HepG2 (cell line): ENCODE results near the gene CX3CR1. TPM values are rescaled to one million over a fixed set of nuclear protein-coding genes. Genes with fewer than 3 reads are reported as not detected.

Experiments
- ATAC-seq: fragments of 200-7000 bp; cut with Tn5 transposase; 3 replicates; pipeline ENCODE4 v1.9.1; 2020; ENCODE audit warnings: mild to moderate bottlenecking, moderate library complexity
- BruUV-seq: library from RNA; stranded (reverse); fragments of 400-500 nt; replicated peaks from 2 replicates; lab custom pipeline; 2021; lab: Mats Ljungman, UMichigan
- CTCF ChIA-PET: fragments of 300-600 bp; formaldehyde crosslinking; extraction: SDS; loops from one replicate; lab custom pipeline; 2021; ENCODE audit warnings: low total read pairs, inconsistent platforms, low intra/inter-chr PET ratio; lab: Yijun Ruan, JAX
- POLR2A ChIA-PET: fragments of 350-600 bp; sonication (Branson Sonifier 250); formaldehyde crosslinking; loops from one replicate; lab custom pipeline; 2020; ENCODE audit warnings: antibody characterized with exemption, inconsistent platforms; lab: Yijun Ruan, JAX
- DNase-seq: peaks from one replicate; pipeline ENCODE4 v3.0.0-alpha.2; 2015; ENCODE audit warnings: low spot score
- FAIRE-seq: peaks from 3 replicates; lab custom pipeline; 2011; peaks lifted over from hg19 to GRCh38; lab: Jason Lieb, UNC
- H2AFZ ChIP-seq: one replicate; pipeline ENCODE4 v1.6.1; 2011; ENCODE audit warnings: low read length, inconsistent platforms
- H3K27ac ChIP-seq: fragments of 300-600 bp; 3 replicates; pipeline ENCODE4 v1.8.0; 2011; ENCODE audit warnings: mixed run types, mild to moderate bottlenecking, mixed read lengths, low read length, inconsistent platforms; ENCODE audit not compliant: insufficient read depth; ENCODE audit errors: extremely low read length
- H3K27me3 ChIP-seq, 2 experiments: fragments of 200-600 bp in 1 of 2; 2 replicates in 1 of 2; 3 replicates in 1 of 2; pipeline versions ENCODE4 v1.6.0 to v1.8.0; 2011; ENCODE audit warnings: low read length in 2 of 2, mild to moderate bottlenecking in 2 of 2, moderate library complexity in 2 of 2, inconsistent platforms in 1 of 2; ENCODE audit not compliant: insufficient read depth in 2 of 2, control insufficient read depth in 1 of 2
- H3K36me3 ChIP-seq, 2 experiments: fragments of 200-600 bp in 1 of 2; replicated peaks in 1 of 2; 2 replicates in 1 of 2; 3 replicates in 1 of 2; pipeline versions ENCODE4 v1.5.1 to v1.8.0; 2011; ENCODE audit warnings: low read length in 2 of 2, inconsistent platforms in 1 of 2; ENCODE audit not compliant: insufficient read depth in 2 of 2, control insufficient read depth in 1 of 2
- H3K4me1 ChIP-seq: 2 replicates; pipeline ENCODE4 v1.5.1; 2012; ENCODE audit warnings: low read length, inconsistent platforms; ENCODE audit not compliant: insufficient read depth
- H3K4me2 ChIP-seq: 2 replicates; pipeline ENCODE4 v1.6.0; 2011; ENCODE audit warnings: low read depth, low read length, inconsistent platforms
- H3K4me3 ChIP-seq, 3 experiments: fragments of 200-600 bp in 1 of 3; sonication (generic), shearing (Covaris generic) in 1 of 3; replicated peaks in 1 of 3; 2 replicates each; pipeline ENCODE4 v1.5.1; 2011 to 2016; ENCODE audit warnings: low read length in 3 of 3, inconsistent platforms in 2 of 3, low read depth in 2 of 3, mild to moderate bottlenecking in 2 of 3, control low read depth in 1 of 3, mixed read lengths in 1 of 3; ENCODE audit not compliant: insufficient read depth in 1 of 3
- H3K79me2 ChIP-seq: one replicate; pipeline ENCODE4 v1.6.1; 2011; ENCODE audit warnings: low read length, inconsistent platforms; ENCODE audit not compliant: insufficient read depth
- H3K9ac ChIP-seq: 2 replicates; pipeline ENCODE4 v1.6.0; 2011; ENCODE audit warnings: mild to moderate bottlenecking, low read depth, low read length, inconsistent platforms; ENCODE audit not compliant: insufficient read depth
- H3K9me3 ChIP-seq: 2 replicates; pipeline ENCODE4 v1.5.1; 2012; ENCODE audit warnings: mild to moderate bottlenecking, low read length
- H4K20me1 ChIP-seq: 2 replicates; pipeline ENCODE4 v1.6.0; 2011; ENCODE audit warnings: inconsistent platforms, mild to moderate bottlenecking, low read length, moderate library complexity; ENCODE audit not compliant: insufficient read depth
- CENPT ChIP-seq: sonication (generic); formaldehyde crosslinking; IDR thresholded peaks from 2 replicates; pipeline ENCODE4 v1.8.0; 2022; ENCODE audit warnings: low read depth, mild to moderate bottlenecking, moderate library complexity, missing genetic modification reagents
- FOXA1 ChIP-seq, 2 experiments: fragments of 450-650 bp in 1 of 2; sonication (generic) in 1 of 2; formaldehyde crosslinking in 1 of 2; IDR thresholded peaks; 2 replicates each; pipeline versions ENCODE4 v1.4.0 to v1.6.1; 2016 to 2020; ENCODE audit warnings: missing genetic modification reagents in 1 of 2
- HDAC1 ChIP-seq: sonication (generic); formaldehyde crosslinking; IDR thresholded peaks from 2 replicates; pipeline ENCODE4 v1.5.1; 2020; ENCODE audit warnings: mild to moderate bottlenecking, missing genetic modification reagents
- HNRNPK ChIP-seq: fragments of 200-400 bp; formaldehyde crosslinking; IDR thresholded peaks from 2 replicates; pipeline ENCODE4 v1.6.1; 2018; ENCODE audit warnings: low read length, low read depth, moderate library complexity, mild to moderate bottlenecking; ENCODE audit not compliant: poor library complexity, severe bottlenecking
- MBD4 ChIP-seq: IDR thresholded peaks from 2 replicates; pipeline ENCODE4 v1.6.1; 2012; ENCODE audit warnings: low read length, inconsistent platforms, borderline replicate concordance
- PRDM15 ChIP-seq: sonication (generic); formaldehyde crosslinking; IDR thresholded peaks from 2 replicates; pipeline ENCODE4 v1.4.0; 2020; ENCODE audit warnings: missing genetic modification reagents
- RBM39 ChIP-seq: fragments of 200-400 bp; formaldehyde crosslinking; IDR thresholded peaks from one replicate; pipeline ENCODE4 v1.6.1; 2018; ENCODE audit warnings: antibody characterized with exemption, mild to moderate bottlenecking, low read depth, low read length; ENCODE audit not compliant: poor library complexity, severe bottlenecking
- SRF ChIP-seq: IDR thresholded peaks from 2 replicates; pipeline ENCODE4 v1.6.1; 2011; ENCODE audit warnings: mild to moderate bottlenecking, low read depth, low read length, moderate library complexity
- STAT5B ChIP-seq: sonication (generic); formaldehyde crosslinking; IDR thresholded peaks from 2 replicates; pipeline ENCODE4 v1.4.0; 2020; ENCODE audit warnings: missing genetic modification reagents
- ZGPAT ChIP-seq: IDR thresholded peaks from 2 replicates; pipeline ENCODE4 v1.6.1; 2016; ENCODE audit warnings: mild to moderate bottlenecking
- ZNF18 ChIP-seq: sonication (generic); formaldehyde crosslinking; IDR thresholded peaks from 2 replicates; pipeline ENCODE4 v1.8.0; 2022; ENCODE audit warnings: mild to moderate bottlenecking, missing genetic modification reagents; ENCODE audit not compliant: insufficient replicate concordance
- ZNF564 ChIP-seq: sonication (generic); formaldehyde crosslinking; IDR thresholded peaks from 2 replicates; pipeline ENCODE4 v1.8.1; 2023; ENCODE audit warnings: mild to moderate bottlenecking, missing genetic modification reagents
- ZNF749 ChIP-seq: sonication (generic); formaldehyde crosslinking; IDR thresholded peaks from 2 replicates; pipeline ENCODE4 v1.8.0; 2022; ENCODE audit warnings: mild to moderate bottlenecking, missing genetic modification reagents, moderate library complexity, borderline replicate concordance
- ZNF761 ChIP-seq: sonication (generic); formaldehyde crosslinking; conservative IDR thresholded peaks from 2 replicates; pipeline ENCODE4 v1.4.0; 2020; ENCODE audit warnings: mild to moderate bottlenecking, missing genetic modification reagents
- WGBS: methylation state at CpG from one replicate; pipeline ENCODE4 v1.1.6; 2017; ENCODE audit warnings: low lambda C conversion rate; 5-methylcytosine and 5-hydroxymethylcytosine counted together
- in situ Hi-C: cut with HindIII; loops from 2 replicates; pipeline ENCODE4 v1.10.0; 2017; ENCODE audit warnings: low pct_unique_long_range_greater_than_20kb; ENCODE audit not compliant: extremely low pct_ligation_motif_present
- intact Hi-C: fragments of 100-400 bp; cut with micrococcal nuclease; formaldehyde crosslinking; loops from one replicate; pipeline ENCODE4 v1.10.0; 2022; ENCODE audit not compliant: unreplicated experiment
- polyA plus RNA-seq, 8 experiments: library from polyadenylated mRNA; depleted of rRNA in 3 of 8; stranded (reverse) in 7 of 8; unstranded in 1 of 8; fragments of >200 nt; fragmentation: Illumina TruSeq in 4 of 8; extraction: Trizol in 4 of 8; gene quantifications; 2 replicates each; pipeline versions ENCODE4 v1.2.1 to v1.2.3, GENCODE V29; 2011 to 2016; ENCODE audit warnings: low read depth in 4 of 8, missing spikeins in 1 of 8, mixed read lengths in 1 of 8; ENCODE audit not compliant: insufficient read depth in 1 of 8
- total RNA-seq, 5 experiments: library from RNA; depleted of rRNA; stranded (reverse); fragments of >200 nt; fragmentation: Illumina TruSeq; extraction: Trizol; gene quantifications; 2 replicates each; pipeline ENCODE4 v1.2.3, GENCODE V29; 2016; ENCODE audit warnings: low read depth in 1 of 5

Gene CX3CR1
- total and polyA plus RNA-seq, 2 of the 13 experiments (the other 11 are each of a cell fraction or from before 2014, with no cell fraction given), result not detected

- no peak overlapping the region for H3K9ac ChIP-seq
- intact Hi-C loops (no loop called here), in situ Hi-C loops (no loop called here)
- TF ChIP-seq ZNF18 (CRISPR knock-in tag) (no peak), ZGPAT (CRISPR knock-in tag) (no peak), PRDM15 (CRISPR knock-in tag) (no peak), HDAC1 (CRISPR knock-in tag) (no peak), ZNF749 (CRISPR knock-in tag) (no peak), RBM39 (no peak), ZNF761 (no peak), FOXA1 (IDR thresholded peaks at IDR 0.05) (no peak), FOXA1 (CRISPR knock-in tag; IDR thresholded peaks at IDR 0.05) (no peak), MBD4 (no peak), SRF (no peak), CENPT (CRISPR knock-in tag) (no peak), HNRNPK (no peak), ZNF564 (no peak), STAT5B (CRISPR knock-in tag) (no peak)
- H2AFZ ChIP-seq, result no peak overlapping the region
- no peaks in the 10 kb centered on the region for H3K9me3 ChIP-seq
- DNase-seq, result no peak
- BruUV-seq, result no TSS peak
- ATAC-seq, result no peak
- ChIA-PET CTCF (no interaction called here), POLR2A (no interaction called here)
- no peak overlapping the region for H3K4me2 ChIP-seq
- no peaks in the 10 kb centered on the region for H4K20me1 ChIP-seq
- no peak overlapping the region for H3K27ac ChIP-seq
- H3K36me3 ChIP-seq, result no peaks in the 10 kb centered on the region
- FAIRE-seq, result no peak
- WGBS, result 9% methylated on average over 8 of the region's 8 CpGs
- H3K79me2 ChIP-seq, result no peaks in the 10 kb centered on the region
- no peaks in the 10 kb centered on the region for H3K4me1 ChIP-seq
- H3K27me3 ChIP-seq, result peaks cover 4 to 41% of the 10 kb centered on the region in 2 experiments; a peak in 4 of 5 replicates
- no peak overlapping the region for H3K4me3 ChIP-seq
These were observed 17.0 kb downstream of the CX3CR1 start for GRCh38 chr3:39262846-39263245.
